ENCODE data around the gene RPL10.
A peak's percentile ranks its signal among the peaks of the same experiment; 100 is the strongest.

RPL10 gene

DNA sequence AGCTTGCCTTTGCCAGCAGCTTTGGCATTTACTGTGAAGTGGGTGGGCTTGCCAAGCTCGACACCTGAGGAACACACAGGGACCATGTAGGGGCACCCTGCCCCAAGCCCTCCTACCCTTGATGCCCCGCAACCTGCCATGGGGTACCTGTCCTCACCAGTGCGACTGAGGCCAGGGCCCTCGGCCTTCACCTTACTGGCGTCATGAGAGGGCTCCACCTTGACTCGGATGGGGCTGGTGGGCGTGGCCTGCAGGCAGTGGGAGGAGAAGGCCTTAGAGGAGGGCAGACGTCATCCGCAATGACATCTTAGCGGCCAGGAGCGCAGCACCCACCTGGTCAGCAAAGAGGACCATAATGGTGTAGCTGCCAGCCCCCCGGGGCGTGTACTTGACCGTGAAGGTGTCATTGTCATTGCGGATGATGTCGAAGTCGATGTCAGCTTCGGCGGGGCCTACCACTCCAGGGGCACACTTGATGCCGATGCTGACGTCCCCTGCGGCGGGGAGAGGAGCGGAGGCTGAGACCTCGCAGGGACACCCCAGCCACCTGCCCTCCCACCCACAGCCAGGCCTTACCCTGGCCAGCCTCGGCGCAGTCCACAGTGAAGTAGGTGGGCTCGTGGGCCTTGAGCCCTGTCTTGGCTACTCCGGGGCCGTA is 36.0 kb upstream of the RPL10 start:
- DNase-seq: no peak

DNA sequence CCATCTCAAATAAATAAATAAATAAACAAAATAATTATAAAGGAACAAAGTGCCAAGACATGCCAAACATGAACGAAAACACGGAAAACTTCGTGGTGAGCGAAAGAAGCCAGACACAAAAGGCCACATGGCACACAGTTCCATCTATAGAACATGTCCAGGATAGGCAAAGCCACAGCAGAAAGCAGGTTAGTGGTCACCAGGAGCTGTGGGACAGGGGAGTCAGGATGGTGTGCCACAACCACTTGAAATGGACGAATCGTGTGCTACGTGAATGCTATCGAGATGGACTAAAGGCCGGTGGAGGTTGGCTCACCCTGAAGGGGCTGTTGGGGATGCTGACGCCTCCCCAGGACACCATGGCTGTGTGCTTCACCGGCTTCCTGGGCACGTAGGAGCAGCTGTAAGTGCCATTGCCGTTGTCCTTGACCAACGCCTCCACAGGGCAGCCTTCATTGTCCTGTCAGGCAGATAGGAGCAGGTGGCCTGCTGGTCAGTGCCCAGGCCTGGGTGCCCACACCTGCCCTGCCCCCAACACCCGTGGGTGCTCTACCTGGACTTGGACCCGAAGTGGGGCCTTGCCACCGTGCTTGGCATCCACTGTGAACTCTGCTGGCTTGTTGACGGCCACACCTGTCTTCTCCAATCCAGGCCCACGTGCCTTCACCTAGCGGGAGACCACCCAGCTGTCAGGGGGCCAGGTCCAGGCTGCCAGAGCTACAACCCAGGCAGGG is 34.3 kb upstream of the RPL10 start:
- DNase-seq: no peak

DNA sequence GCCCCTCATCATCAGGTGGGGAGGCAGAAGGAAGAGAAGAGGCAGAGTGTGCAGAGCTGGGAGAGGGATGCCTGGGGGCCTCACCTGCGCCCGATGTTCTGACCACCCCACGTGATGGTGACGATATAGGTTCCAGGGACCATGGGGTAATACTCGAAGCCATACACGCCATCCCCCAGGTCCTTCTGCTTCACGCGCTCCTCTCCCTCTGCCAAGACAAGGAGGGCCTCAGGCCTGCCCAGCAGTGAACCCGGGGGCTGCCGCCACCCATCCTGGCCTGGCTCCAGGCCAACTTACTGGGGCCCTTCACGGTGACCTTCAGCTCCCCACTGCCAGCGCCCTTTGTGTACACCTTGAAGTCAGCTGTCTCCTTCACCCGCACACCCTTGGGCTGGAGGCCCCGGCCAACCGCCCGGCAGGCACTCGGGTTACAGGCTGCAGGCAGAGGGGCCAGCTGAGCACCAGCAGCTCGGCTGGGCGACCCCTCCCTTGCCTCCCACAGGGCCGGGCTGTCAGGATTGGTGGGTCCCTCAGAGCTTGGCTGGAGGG is 33.1 kb upstream of the RPL10 start:
- no peak for DNase-seq

DNA sequence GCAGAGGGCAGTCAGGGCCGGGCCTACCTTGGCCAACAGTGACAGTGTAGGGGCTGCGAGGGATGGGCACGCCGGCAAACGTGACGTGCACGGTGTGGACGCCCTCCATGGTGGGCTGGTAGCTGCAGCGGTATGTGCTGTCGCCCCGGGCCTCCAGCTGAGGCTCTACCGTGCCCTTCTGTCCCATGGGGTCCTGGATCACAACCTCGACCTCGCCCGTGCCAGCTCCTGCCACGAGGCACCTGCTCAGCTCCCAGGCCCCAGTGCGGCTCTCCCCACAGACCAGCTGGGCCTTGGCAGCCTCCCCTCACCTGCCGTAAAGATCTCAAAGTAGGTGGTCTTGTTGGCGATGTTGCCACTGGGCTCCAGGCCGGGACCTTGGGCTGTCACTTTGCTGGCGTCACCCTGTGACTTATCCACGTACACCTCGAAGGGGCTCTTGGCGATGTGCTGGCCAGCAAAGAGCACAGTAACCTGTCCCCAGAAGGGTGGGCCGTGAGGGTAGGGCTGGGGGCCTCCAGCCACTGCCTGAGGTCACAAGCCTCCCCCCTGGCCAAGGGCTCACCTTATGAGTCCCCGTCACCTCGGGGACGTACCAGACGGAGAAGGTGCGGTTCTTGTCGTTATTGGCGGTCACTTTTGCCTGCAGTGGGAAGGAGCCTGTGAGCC is 32.0 kb upstream of the RPL10 start:
- DNase-seq: no peak

DNA sequence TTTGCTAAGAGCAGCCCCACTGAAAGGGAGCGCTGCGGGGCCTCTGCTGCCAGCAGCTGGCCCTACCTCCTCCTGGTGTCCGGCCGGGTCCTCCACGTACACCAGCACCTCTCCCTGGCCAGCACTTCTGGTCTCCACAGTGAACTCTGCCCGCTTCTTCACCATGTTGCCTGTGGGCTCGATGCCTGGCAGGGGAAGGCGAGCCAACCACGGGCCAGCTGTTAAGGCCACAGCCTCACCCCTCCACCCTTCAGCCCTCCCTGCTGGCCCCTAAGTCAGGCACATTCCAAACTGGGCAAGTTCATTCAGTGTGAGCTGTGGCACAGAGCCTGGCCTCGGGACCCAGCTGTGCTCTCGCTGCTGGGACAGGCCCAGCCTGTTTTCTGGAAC is 31.5 kb upstream of the RPL10 start:
- DNase-seq: no peak

DNA sequence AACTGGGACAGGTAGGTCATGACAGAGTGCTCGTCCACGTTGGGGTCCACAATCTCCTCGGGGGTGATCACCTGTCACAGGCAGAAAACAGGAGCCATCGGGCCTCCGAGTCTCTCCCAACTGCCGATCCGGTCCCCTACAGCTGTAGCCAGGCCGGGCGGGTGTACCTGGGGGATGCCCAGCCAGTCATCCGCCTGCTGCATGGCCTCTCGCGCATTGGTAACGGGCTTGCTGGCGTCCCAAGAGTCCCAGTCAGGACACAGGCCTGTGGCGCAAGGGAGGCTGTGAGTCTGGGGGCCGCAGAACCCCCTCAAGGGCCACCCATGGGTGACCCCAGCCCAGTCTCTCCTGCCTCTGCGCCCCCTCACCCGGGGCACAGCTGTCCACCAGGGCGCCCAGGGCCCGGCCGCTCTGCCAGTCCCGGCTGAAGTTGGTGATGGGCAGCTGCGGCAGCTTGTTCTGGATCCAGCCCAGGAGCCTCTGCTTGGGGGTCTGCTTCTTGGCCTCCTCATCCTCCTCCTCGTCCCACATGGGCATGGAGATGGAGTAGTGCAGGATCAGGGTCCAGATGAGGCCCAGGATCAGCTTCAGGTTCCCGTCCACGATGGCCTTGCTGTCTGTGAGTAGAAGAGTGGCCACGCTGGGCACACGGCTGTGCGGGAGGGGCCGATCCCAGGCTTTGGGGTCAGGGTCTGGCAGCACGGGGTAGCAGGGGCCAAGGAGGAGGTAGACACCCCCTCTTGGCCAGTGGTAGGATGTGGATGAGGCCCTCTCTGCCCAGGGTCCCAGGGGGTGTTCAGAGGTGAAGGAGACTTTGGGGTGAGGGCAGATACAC is 30.5 kb upstream of the RPL10 start:
- DNase-seq: no peak

DNA sequence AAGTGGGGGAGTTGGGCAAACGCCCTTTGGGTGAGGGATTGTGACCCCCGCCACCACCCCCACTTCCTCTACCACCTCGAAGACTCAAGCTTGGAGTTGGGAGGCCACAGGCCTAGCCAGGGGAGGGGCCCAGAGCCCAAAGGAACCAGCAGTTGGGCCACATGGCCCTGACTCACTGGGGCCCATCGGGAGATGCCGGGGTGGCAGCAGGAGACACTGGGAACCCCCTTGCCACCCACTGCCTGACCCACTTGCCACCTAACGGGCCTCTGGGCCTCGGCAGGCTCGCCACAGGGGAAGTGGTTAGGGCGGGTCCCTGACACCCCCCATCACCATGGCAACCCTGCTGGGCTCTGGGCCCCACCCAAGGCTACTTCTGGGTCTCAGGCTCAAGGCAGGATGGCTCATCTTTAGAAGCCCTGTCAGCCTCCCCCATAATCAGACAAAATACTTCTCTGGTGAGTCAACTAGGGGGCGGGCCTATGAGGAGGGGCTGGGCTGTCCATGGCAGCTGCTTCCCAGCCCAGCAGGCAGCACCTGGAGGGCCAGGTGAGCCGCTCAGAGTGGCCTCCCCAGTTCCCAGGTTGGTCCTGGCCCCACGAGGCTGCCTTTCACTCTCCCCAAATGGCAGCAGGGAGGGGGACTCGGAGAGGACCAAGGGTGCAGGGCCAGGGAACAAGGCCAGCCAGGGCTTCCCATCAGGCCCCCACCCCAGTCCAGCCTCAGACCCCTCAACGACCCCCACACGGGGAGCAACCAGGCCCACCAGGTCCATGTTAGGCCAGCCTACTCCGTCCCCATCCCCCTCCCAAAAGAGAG is 29.3 kb upstream of the RPL10 start:
- peak; percentile 88 to 89 for DNase-seq

DNA sequence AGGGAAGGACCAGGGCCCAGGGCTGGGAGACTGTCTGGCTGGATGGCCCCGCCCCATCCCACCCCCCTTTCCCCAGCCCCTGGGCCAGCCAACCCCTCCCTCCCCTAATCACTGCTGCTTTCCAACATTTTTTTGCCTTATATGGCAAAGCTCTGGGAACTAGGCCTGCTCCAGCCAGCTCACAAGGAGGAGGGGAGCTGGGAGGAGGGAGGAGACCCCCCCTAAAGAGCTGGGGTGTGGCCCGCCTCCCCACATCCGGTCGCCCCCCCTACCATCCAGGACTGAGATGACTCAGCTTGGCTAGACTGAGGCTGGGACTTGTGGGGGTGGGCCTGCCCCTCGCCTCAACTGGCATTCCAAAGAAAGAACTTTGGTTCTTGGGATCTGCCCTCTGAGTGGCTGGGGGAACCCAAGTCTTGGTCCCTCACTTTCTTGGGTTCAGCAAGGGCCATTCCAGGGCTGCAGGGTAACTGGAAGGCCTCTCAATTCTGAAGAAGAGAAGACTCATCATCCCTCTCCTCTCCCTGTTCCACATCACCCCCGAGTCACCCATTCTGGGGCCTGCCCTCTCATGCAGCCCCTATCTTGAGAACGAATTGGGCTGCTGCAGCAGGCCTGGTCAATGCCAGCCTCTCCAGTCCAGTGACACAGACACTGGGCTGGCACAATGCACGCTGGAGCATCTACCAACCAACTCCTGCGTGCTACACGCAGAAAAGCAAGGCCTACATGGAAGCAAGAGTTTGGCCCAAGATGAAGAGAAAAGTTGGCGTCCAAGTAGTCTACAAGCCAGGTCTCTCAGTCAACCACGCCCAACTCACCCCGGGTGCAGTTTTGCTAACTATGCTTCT is 28.5 kb upstream of the RPL10 start:
- DNase-seq: peak; percentile 67 to 71

DNA sequence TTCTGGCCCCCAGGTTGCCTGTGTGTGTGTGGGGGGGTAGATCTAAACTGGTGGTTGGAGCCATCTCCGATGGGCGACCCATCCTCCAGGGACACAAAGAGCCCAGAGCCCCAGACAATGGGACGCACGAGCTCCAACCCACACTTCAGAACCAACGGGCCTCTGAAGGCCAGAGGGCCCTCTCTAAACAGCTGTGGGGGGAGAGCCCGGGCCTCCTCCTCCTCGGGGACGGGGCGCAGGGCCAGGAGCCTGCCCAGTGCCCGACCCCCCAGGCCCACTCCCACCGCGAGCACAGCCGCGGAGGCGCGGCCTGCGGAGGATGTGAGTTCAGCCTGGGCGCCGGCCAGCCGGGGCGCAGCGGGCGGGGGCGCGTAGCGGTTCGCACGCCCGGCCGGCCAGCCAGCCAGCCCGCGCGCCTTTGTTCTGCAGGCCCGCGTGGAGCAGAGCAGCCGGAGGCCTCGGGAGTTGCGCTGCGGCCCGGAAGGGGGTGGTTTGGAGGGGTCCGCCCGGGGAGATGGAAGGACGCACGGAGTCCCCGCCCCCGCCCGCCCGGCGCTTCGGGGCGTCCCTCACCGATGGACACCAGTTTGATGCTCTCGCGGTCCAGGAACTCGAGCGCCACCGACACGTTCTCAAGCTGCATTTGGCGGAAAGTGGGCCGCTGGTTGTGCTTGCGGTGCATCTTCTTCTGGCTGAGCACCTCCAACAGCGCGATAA is 27.7 kb upstream of the RPL10 start:
- DNase-seq: no peak

DNA sequence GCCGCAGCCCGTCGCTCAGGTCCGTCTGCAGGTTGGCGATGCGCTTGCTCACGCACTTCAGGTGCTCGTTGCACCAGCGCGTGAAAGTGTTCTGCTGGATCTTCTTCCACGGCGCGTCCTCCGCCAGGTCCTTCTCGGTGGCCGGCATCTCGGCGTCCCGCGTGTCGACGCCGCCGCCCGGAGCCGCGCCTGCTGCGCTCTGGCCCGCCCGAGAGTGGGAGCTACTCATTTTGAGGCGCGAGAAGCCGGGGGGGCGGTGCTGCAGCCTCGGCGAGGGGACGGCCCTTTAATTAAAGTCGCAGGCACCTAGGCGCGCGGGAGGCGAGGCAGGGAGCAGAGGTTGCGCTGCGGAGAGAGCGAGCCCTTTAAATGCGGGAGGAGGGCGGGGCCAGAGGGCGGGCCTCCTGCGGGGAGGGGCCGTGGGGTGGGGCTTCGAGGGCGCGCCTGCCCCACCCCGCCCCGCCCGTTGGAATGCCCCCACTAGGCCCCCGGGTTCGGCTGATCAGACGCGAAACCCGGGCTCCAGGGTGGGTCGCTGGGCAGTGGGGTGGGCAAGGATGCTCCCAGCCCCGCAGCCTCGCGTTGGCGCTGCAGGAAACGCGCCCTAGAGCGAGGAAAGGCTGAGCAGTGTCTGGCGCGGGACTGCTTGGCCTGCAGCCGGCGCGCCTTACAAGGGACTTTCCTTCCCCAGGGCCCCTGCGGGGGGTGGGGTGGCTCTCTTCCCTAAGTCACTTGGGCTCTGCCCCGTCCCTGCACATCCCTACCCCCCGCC is 27.0 kb upstream of the RPL10 start:
- DNase-seq: peak; percentile 91

DNA sequence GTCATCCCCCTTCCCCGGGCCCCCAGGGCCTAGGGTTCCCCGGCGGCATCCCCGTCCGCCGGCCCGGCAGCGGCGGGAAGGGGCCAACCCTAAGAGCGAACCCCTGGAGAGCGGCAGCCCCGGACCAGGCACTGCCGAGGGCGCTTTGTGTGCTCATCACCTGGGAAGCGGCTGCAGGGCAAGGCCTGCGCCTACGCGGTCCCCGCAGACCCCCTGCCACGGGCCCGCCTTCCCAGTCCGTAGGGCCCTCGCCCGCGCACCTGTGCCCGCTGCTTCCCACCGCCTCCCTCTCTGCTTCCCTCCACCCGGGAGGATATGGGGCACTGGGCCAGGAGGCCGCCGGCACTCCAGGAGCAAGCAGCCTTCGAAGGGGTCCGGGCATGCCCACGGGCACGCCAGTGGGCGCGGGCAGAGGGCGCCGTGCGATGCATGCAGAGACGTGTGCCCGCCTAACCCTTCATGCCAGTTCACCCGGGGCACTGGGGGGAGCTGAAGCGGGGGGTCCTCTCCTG is 26.3 kb upstream of the RPL10 start:
- no peak for DNase-seq

DNA sequence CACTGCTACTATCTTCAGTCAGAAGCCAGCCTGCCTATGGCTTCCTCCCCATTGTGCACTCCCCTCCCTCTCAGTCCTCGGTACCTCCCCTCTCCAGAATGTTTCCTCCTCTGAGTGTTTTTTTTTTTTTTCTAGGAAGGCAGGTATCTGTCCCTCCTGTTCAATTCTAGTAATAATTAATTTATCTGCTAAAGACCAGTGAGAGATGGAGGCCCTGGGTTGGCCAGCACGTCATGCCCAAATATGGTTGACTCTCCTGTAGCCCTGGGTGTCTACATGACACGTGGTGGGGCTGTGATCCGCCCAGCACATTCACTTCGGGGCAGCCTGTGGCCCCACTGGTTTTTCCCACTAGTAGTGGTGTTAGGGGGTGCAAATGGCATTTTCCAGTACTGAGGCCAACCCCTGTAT is 25.6 kb upstream of the RPL10 start:
- peak in 1 of 2 donors; percentile 39 for DNase-seq

DNA sequence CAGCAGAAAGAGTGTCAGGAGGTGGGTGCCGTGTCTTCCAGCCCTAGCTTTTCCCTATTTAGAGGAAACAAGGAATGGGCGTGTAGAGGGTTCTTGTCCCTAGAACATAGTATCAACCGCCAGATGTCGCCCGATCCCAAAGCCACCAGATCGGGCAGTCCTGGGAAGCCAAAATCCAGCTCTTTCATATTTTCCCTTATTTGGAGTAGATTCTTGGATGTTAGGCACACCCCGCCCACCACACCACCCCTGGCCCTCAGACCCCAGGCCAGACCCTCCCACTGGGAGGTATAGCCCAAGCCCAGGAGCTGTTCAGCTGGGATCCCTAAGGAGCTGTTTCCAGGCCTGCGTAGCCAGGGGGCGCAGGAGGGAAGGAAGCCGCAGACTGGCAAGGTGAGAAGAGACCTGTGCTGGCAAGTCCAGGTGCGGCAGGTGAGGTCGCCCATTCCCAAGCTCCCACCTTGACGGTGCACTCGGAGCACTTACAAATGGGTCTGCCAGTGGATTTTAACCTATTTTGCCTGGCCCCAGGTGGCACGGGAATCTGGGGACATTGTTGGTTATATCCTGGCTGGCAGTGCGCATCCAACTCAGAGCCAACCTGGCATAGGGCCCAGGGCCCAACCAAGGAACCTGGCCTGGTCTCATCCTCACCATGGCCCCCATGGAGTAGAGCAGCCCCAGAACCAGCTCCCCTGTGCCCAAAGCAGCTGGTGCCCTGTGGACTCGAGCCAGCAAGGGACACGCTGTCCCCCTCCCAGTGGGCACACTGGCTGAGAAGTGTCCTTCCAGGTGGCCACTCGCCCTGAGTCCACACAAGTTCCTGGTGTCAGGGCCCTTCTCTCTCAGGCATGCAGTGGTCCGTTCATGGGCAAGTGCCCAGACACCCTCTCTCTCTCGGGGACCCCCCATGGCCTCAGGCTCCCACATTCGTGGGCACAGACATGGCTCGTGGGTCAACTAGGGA is 24.6 kb upstream of the RPL10 start:
- DNase-seq: no peak

DNA sequence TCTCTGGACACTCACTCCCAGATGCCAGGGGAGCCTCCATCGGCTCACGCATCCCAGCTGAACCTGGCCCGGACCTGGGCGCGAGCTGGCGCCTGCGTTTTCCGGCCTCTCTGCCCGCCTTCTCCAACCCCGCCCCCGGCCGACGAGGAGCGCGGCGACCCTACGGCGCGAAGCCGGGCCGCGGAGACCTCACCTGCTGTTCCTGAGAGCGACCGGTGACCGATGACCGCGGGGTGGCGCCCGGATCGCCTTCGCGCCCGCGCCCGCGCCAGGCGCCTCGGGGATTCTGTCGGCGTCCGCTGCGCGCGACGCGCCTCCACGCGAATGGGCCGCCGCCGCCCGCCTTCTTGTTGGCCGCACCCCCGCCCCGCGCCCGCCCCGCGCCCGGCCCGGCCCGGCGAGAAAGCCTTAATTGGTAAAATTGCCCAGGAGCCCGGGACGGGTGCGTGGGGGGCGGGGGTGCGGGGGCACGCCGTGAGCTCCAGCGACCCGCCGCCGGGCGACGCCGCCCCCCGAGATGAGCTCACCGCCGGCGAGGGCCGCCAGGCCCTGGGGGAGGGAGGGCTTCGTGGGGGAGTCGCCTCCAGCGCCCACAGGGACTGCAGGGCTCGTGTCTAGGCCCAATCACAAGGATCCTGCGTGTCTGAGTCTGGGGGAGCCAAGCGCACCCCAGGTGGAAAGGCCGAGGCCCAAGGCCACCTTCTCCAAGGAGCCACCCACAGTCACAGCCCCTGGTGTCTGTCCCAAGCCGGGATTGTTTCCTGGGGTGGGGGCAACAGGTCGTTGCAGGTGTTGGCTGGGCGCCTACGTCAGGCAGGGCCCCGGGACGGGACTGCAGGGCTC is 23.6 kb upstream of the RPL10 start, which contains the start of gene FLNA:
Gene FLNA (minus strand): TSS at position 322 of the 843 bp plus-strand sequence. CDS start 3,389 bp downstream, outside the sequence.
- peak in 1 of 2 donors; percentile 48 for DNase-seq

DNA sequence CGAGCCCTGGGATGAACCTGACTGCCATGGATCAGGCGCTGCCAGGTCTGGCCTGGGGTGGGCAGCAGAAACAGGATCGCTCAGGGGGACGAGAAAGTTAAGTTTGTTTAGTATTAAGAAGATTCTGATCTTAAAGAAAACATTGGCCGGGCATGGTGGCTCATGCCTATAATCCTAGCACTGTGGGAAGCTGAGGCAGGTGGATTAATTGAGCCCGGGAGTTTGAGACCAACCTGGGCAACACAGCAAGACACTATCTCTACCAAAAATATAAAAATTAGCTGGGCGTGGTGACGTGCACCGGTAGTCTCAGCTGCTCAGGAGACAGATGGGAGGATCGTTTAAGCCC is 23.0 kb upstream of the RPL10 start:
- no peak for DNase-seq

DNA sequence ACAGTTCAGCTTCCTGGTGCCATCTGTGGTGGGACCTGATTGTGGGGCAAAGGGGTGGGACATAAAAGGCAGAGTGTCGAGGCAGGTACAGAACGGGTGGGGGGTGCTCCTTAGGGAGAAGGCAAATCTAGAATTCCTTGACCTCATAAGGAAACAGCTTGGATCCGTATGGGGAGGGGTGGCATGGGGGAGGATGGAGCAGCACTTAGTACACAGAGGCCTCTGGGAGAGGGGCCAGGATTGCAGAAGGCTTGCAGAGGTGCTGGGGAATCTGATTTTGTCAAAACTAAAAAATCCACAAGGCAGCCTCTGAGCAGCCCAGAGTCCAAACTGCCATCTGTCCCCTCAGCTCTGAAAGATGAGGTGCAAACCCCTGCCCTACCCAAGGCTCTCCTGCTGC is 21.4 kb upstream of the RPL10 start:
- DNase-seq: no peak
